Measurements from ENCODE around the gene SND1.
A peak's percentile ranks its signal among the peaks of the same experiment; 100 is the strongest.

DNA sequence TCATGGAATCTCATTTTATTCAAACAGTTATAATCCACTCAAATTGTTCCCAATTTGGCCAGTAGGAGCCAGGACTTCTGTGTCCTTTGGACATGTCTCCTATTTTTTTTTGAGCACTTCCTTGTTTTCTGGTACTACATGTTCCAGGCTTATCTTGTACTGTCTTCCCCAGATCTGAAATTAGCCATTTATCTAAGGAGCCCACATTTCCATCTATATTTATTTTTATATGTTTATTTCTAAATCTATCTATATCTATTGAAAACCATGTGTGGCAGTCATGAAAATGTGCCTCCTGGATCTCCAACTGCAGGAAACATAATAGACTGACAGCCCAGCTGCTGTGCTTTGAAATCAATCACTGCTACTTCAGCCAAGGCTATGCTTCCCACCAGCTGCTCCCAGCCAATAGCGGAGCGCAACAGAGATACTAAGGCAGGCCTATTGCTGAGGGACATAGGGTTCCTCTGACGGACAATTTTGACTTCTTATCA is 232.1 kb downstream of the SND1 start:
- TF ChIP-seq POLR2A (IDR thresholded peaks at IDR 0.05): no peak
- TF ChIP-seq, protein P1, sequence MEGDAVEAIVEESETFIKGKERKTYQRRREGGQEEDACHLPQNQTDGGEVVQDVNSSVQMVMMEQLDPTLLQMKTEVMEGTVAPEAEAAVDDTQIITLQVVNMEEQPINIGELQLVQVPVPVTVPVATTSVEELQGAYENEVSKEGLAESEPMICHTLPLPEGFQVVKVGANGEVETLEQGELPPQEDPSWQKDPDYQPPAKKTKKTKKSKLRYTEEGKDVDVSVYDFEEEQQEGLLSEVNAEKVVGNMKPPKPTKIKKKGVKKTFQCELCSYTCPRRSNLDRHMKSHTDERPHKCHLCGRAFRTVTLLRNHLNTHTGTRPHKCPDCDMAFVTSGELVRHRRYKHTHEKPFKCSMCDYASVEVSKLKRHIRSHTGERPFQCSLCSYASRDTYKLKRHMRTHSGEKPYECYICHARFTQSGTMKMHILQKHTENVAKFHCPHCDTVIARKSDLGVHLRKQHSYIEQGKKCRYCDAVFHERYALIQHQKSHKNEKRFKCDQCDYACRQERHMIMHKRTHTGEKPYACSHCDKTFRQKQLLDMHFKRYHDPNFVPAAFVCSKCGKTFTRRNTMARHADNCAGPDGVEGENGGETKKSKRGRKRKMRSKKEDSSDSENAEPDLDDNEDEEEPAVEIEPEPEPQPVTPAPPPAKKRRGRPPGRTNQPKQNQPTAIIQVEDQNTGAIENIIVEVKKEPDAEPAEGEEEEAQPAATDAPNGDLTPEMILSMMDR (IDR thresholded peaks at IDR 0.05): peak in 6 of 7 experiments; percentile 30 to 55 (median 45)

Measured in body of pancreas (tissue), 4 donors.